Fibroblast of skin of back (primary cell): ENCODE data around the gene RPL7A.
"Not testable (repeated sequence)": the region's sequence is repeated elsewhere in the genome, so short reads cannot be mapped to it uniquely, and the experiment has no call there.

Source experiments
- DNase-seq: peaks from one replicate; pipeline ENCODE4 v3.0.0-alpha.2; 2013

RPL7A gene

GRCh38 chr9:133327834-133328484 lies 20.1 kb upstream of the RPL7A start:
- DNase-seq, result no peak

- not testable (repeated sequence) for DNase-seq
Measured at GRCh38 chr9:133329306-133330156, 18.5 kb upstream of the RPL7A start.

- no peak for DNase-seq
Measured at GRCh38 chr9:133331221-133331620, 16.8 kb upstream of the RPL7A start.

GRCh38 chr9:133331641-133332380 lies 16.2 kb upstream of the RPL7A start:
- DNase-seq, result no peak

DNA sequence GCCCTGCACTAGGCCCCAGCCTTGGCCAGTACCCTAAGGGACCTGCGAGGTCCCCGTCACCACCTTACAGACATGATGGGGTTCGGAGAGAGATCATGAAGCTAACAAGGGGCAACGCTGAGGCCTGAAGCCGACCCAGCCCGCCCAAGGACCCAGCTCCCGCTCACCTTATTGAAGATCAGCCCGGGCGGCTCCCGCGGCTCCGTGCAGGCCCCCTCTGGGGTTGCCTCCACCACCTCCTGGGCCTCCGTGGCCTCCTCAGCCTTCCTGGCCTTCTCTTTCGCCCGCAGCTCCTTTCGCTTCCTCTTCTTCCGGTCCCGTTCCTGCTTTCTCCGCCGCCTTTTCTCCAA lies 15.7 kb upstream of the RPL7A start:
- no peak for DNase-seq

GRCh38 chr9:133333011-133333410 lies 15.0 kb upstream of the RPL7A start:
- DNase-seq, result no peak

GRCh38 chr9:133333566-133333965 lies 14.5 kb upstream of the RPL7A start:
- DNase-seq, result no peak

- no peak for DNase-seq
Measured at GRCh38 chr9:133334161-133334560, 13.9 kb upstream of the RPL7A start.

- DNase-seq, result not testable (repeated sequence)
Measured at GRCh38 chr9:133334888-133335287, 13.1 kb upstream of the RPL7A start.

DNA sequence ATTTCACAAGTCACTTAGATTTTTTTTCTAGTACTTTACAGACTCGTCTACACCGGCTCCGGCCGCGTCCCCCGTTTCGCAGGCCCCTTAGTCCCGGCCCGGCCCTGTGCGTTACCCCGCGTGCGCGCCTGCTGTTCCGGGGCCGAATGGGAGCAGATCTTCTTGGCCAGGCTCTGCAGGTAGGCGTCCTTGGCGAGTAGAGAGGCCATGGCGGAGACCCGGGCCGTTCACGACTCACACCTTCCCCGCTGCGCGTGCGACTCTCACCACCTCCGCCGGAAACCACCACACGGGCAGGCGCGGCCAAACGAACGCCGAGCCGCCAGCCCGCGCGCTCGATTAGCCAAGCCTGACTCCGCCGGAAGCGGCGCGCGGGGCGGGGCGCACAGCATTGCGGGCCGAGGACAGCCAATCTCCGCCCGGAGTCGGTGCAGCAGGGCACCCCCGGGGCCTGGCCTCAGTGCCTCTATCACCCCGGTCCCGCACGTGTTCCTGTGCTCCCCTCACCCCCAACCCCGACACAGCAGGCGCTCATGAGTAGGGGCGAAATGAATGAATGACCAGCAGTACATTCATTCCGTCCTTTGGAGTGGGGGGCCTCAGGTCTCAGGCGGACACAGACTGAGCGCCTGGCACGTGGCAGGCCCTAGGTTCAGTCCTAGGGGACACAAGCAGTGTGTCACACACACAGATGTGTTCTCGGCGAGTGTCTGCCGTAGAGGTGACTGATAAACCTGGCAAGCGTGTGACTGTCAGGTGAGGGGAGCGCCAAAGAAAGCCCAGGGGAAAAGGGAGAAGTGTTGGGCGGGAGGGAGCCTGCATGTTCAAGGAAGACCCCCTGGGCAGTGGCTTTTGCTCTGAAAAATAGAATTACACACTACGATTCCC lies 11.8 kb upstream of the RPL7A start, which contains the start of gene SURF6:
SURF6 (minus strand) TSS at position 265 of the 888 bp plus-strand sequence; CDS start at position 209, 56 bp downstream.
- peak; percentile 91 for DNase-seq

DNA sequence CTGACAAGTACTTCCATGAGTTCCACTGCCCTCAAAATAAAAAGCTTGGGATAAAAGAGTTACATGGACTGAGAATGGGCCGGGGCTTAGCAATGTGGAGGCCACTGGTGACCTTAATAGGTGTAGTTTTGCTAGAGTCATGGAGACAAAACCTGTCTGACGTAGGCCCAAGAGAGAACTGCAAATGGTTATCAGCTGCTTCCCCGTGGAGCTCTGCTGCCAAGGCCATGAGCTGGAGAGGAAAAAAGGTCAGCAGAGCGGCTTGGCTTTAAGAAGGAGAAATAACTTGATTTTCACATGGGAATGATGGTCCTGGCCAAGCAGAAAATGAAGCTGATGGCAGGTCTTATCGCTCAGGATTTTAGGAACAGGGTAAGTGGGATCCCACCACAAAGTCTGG lies 8.4 kb upstream of the RPL7A start:
- DNase-seq, result no peak

- DNase-seq, result no peak
Measured at GRCh38 chr9:133340256-133340655, 7.8 kb upstream of the RPL7A start.

GRCh38 chr9:133340916-133341315 lies 7.1 kb upstream of the RPL7A start:
- no peak for DNase-seq

DNA sequence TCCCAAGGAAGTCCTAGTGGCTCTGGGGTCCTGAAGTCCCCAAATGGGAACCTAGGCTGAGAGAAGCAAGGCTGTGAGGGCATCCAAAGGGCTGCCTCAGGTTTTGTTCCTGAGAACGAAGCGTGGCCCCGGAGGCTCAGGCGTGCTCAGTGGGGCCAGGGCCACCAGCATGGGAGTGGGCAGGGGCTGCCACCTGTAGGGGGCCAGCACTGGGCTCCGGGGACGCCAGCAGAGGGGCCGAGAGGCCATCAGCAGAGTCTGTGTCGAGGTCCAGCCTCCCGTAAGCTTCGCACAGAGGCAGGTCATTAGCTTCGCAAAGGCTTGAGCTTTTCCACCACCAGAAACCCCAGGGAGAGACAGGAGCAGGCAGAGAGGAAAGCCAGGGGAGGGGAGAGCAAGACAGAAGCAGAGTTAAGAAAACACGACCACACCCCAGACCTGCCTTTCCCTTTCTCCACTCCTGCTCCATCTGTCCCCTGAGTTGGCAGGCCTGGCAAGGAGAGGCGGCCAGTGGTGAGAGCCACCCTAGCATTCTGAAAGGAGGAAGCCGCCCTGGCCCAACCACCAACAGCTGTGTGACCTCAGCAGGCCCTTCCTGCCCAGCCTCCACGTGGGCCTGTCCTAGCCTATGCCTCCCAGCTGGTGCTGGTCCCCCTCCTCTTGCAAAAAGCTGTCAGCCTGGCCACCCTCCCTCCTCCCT lies 6.5 kb upstream of the RPL7A start:
- no peak for DNase-seq

DNA sequence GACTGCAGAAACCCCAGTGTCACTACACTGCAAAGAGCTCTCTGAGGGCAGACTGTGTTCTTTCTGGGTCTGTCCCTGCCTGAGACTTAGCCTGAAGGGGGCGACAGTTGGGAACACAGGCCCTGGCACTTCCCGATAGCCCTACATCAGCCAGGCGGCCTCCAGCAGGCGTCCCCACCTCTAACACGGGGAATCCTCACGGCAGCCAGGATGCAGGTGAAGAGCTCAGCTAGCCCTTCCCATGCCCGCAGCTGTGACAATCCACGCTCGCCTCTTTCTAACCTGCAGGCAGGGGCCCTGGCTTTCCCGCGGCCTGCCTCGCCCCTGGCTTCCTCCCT lies 6.0 kb upstream of the RPL7A start:
- no peak for DNase-seq

- no peak for DNase-seq
Measured at GRCh38 chr9:133342570-133342969, 5.4 kb upstream of the RPL7A start.

GRCh38 chr9:133344071-133344470 lies 3.9 kb upstream of the RPL7A start:
- DNase-seq, result no peak

GRCh38 chr9:133344979-133345378 lies 3.0 kb upstream of the RPL7A start:
- DNase-seq, result no peak

GRCh38 chr9:133345596-133345995 lies 2.4 kb upstream of the RPL7A start:
- no peak for DNase-seq

DNA sequence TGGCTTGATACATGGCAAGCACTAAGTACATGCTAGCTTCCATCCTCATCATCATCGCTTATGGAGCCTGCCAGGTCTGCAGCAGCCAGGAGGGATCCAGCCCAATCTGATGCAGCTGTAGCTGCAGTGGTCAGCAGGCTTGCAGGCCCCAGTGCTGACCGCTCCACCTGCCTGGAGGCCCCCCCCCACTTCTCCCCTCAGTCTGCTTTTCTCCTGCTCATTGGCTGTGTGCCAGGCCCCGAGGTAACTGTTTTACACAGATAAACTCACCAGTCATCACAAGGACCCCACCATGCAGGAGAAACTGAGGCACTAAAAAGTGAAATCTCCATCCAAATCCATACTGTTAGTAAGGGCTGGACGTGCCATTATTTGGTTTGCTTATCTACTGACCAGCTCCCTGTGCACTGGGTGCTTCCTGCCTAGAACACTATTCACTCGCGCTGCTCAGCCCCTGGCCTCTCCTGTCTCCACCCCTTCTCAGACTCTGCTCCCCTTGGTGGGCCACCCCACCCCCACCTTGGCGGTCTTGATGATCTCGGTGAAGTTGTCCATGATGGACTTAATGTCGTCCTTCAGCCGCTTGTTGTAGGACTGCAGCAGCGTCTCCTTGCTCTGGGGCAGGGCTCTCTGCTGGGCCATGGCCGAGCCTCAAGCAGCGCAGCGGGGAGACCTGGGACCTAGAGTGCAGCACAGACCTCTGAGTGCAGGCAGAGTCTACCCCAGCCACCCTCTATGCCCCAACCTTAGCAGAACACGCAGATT lies 1.8 kb upstream of the RPL7A start:
- no peak for DNase-seq

GRCh38 chr9:133347515-133347984 lies 468 bp upstream of the RPL7A start:
- DNase-seq, result peak; percentile 35
